Stimulated activated CD8-positive, alpha-beta memory T cell treated with anti-CD3 and anti-CD28 coated beads, Interleukin-15, amount 100 ng/mL, for 48 hours (primary cell): Measurements from ENCODE around the gene RAB10.
"Not testable (repeated sequence)": the region's sequence is repeated elsewhere in the genome, so short reads cannot be mapped to it uniquely, and the experiment has no call there.

Experiments
- DNase-seq, 2 donors: peaks; one replicate each; pipeline ENCODE4 v3.0.0-alpha.2; 2020; ENCODE audit warnings: low read depth in 2 of 2

The RAB10 gene

GRCh38 chr2:26088931-26089330 is 55.0 kb downstream of the RAB10 start:
- DNase-seq: not testable (repeated sequence)

- no peak for DNase-seq
Measured at GRCh38 chr2:26089337-26089736, 55.5 kb downstream of the RAB10 start.

- DNase-seq: no peak
Measured at GRCh38 chr2:26095758-26096157, 61.9 kb downstream of the RAB10 start.

- no peak for DNase-seq
Measured at GRCh38 chr2:26099933-26100332, 66.0 kb downstream of the RAB10 start.

GRCh38 chr2:26100384-26100783 is 66.5 kb downstream of the RAB10 start:
- DNase-seq: no peak

- DNase-seq: no peak
Measured at GRCh38 chr2:26103752-26104151, 69.9 kb downstream of the RAB10 start.

- not testable (repeated sequence) for DNase-seq
Measured at GRCh38 chr2:26108701-26109100, 74.8 kb downstream of the RAB10 start.

- no peak for DNase-seq
Measured at GRCh38 chr2:26112201-26112600, 78.3 kb downstream of the RAB10 start.

- DNase-seq: no peak
Measured at GRCh38 chr2:26114151-26114550, 80.3 kb downstream of the RAB10 start.

- DNase-seq: no peak
Measured at GRCh38 chr2:26118682-26119081, 84.8 kb downstream of the RAB10 start.

GRCh38 chr2:26119521-26119920 is 85.6 kb downstream of the RAB10 start:
- no peak for DNase-seq

GRCh38 chr2:26122630-26123029 is 88.7 kb downstream of the RAB10 start:
- DNase-seq: no peak

- no peak for DNase-seq
Measured at GRCh38 chr2:26123426-26123825, 89.5 kb downstream of the RAB10 start.

- no peak for DNase-seq
Measured at GRCh38 chr2:26126074-26126473, 92.2 kb downstream of the RAB10 start.

GRCh38 chr2:26128176-26128575 is 94.3 kb downstream of the RAB10 start:
- DNase-seq: no peak

- DNase-seq: no peak
Measured at GRCh38 chr2:26130763-26131162, 96.9 kb downstream of the RAB10 start.

GRCh38 chr2:26136451-26136850 is 102.6 kb downstream of the RAB10 start:
- DNase-seq: no peak

- no peak for DNase-seq
Measured at GRCh38 chr2:26139269-26140183, 105.6 kb downstream of the RAB10 start.

- no peak for DNase-seq
Measured at GRCh38 chr2:26141145-26141769, 107.4 kb downstream of the RAB10 start.

- DNase-seq: no peak
Measured at GRCh38 chr2:26144031-26144430, 110.1 kb downstream of the RAB10 start.

- peak; percentile 26 to 31 for DNase-seq
Measured at GRCh38 chr2:26144953-26145680, 111.2 kb downstream of the RAB10 start.

GRCh38 chr2:26148501-26148900 is 114.6 kb downstream of the RAB10 start:
- DNase-seq: no peak
